ENCODE data around the gene AGAP5.
"Not testable (repeated sequence)": the region's sequence is repeated elsewhere in the genome, so short reads cannot be mapped to it uniquely, and the experiment has no call there.

DNA sequence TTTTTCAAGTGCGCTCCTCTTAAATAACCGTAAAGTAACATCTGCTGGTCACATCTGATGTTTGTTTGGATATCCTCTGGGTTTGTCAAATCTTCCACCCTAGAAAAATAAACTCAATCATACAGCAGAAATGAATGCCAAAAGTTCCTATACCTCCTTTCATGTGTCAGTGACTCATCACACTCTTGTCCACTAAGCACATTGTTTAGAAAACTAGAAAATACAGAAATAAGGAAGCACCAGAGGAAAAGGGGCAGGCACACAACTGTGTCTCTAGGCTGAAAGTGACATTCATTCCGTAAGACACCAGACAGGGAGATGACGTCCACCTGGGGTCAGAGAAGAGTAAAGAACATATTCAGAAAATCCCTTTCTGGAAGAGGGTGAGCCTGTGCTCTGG, 22.7 kb upstream of the AGAP5 start:
- TF ChIP-seq CTCF, POLR2A (IDR thresholded peaks at IDR 0.05): not testable (repeated sequence)

Data from heart left ventricle (tissue), 13 donors.